ENCODE results near the gene DMAC2.

DNA sequence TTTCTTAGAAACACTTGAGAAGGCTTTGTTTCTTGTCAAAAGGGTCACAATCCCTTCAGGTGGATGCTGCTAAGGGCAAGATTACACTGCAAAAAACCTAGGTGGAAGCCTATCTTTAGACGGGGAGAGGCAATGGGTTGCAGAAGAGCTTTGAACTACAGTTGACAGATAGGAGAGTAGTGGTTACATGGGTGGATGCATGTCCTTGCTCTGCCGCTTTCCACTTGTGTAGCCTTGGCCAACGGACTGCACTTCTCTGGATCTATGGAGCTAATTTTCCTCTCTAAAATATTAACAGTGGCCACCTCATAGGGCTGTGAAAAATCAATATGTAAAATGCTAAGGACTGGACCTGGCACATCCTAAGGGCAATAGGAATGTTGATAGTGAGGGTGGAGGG lies 41.1 kb downstream of the DMAC2 start:
- TF ChIP-seq, protein P1, sequence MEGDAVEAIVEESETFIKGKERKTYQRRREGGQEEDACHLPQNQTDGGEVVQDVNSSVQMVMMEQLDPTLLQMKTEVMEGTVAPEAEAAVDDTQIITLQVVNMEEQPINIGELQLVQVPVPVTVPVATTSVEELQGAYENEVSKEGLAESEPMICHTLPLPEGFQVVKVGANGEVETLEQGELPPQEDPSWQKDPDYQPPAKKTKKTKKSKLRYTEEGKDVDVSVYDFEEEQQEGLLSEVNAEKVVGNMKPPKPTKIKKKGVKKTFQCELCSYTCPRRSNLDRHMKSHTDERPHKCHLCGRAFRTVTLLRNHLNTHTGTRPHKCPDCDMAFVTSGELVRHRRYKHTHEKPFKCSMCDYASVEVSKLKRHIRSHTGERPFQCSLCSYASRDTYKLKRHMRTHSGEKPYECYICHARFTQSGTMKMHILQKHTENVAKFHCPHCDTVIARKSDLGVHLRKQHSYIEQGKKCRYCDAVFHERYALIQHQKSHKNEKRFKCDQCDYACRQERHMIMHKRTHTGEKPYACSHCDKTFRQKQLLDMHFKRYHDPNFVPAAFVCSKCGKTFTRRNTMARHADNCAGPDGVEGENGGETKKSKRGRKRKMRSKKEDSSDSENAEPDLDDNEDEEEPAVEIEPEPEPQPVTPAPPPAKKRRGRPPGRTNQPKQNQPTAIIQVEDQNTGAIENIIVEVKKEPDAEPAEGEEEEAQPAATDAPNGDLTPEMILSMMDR (IDR thresholded peaks at IDR 0.05; ENCODE audit: borderline replicate concordance, extremely low read depth, low read length, poor library complexity, severe bottlenecking): no peak
- no peak for TF ChIP-seq EZH2 (IDR thresholded peaks at IDR 0.05; ENCODE audit: borderline replicate concordance, low read depth, low read length, severe bottlenecking)
